ENCODE results near the gene DNAI1.
"Not testable (repeated sequence)": the region's sequence is repeated elsewhere in the genome, so short reads cannot be mapped to it uniquely, and the experiment has no call there.

DNAI1 gene

DNA sequence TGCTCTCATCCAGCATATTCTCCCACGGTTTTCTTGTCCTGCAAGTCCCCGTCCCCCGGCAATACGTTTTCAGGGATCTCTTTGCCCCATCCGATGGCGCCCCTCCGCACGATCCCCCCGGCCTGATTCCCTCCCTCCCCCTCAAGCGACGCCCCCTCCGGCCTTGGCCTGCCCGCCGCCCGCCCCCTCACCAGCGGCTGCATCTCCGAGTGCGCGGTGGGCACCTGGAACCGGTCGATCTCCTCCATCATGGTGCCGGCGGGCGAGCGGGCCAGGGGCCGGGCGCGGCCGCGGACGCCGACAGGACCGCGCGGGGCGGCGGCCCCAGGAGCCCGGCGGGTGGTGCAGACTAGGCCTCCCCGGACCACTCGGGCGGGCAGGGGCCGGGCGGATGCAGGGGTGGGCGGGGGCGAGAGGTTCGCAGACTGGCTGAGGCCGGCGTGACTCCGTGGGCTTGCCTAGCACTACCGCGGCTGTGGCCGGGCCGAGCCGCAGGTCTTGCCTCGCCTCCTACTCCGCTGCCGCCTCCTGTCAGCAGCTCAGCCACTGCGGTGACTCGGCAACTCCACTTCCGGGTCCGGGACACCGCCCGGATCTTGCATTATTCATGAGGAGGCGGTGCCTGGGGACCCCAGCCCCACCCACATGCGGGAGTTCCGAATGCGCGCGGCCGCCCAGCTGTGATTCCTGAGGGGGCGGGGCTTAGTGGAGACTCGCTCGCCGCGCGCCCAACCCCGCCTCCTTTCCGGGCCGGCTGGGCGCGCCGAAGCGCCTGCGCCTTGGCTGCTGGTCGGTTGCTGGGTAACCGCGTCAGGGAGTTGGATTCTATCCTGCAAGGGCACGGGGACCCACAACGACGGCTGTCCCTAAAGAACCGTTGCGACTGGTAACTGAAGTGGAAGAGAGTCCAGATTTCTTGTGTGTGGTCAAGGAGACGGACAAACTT is at the start of gene DNAI1, which contains the start of gene FAM219A:
Gene DNAI1, plus strand, starts transcription at position 793 of the 946 bp plus-strand sequence. CDS start 201 bp downstream, outside the sequence.
Gene FAM219A, minus strand, starts transcription at position 558 of the 946 bp plus-strand sequence. Its CDS starts 307 bp downstream, at position 251.
- DNase-seq, result peak; percentile 99

- no peak for DNase-seq
Observed at GRCh38 chr9:34409154-34409553, 49.5 kb upstream of the DNAI1 start.

- DNase-seq, result no peak
Observed at GRCh38 chr9:34412336-34412735, 46.3 kb upstream of the DNAI1 start.

DNA sequence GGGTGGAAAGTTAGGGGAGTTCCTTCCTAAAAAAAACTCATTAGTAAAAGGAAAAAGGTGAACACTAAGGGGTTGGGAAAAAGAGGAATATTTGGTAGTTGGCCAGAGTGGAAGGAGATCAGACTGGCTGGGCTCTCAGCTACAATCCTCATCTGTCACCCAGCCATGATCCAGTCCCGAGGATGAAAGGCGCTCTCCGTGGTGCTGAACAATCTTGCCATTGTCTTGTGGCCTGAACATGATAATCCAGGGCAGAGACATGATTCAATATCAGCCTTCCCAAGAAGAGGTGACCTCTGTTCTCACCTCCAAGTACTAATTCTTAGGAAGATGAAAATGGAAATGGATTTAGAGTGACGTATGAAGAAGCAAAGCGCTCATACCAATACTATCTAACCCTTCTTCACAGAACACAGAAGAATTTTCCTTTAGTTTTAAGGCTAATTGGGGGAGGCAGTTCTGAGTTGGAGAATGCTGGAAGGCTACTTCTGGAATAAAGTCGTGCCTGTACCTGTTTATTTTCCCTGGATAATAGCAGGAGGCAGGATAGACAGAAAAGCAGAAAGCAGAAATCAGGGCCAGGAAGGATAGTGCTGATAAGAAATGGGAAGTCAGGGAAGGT is 45.3 kb upstream of the DNAI1 start:
- no peak for DNase-seq

DNA sequence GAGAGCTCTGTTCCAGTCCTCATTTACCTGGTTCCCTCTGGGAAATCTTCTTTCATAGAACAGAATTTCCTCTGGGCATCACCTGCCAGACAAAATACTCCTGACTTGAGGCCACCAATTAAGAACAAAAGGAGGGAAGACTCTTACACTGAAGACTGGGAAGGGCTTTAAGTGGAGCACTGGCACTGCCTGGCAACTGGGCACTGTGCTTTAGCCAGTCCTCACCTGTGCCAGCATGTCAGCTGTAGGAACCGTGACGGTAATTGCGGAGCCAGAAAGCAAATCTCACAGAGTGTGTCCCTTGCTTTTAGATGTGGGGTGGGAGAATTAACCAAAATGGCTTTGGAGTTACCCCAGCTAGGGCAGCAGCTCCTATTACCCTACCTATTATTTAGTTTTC is 40.9 kb upstream of the DNAI1 start:
- DNase-seq, result no peak

- no peak for DNase-seq
Observed at GRCh38 chr9:34419716-34420504, 38.7 kb upstream of the DNAI1 start.

GRCh38 chr9:34426347-34427074 is 32.1 kb upstream of the DNAI1 start:
- no peak for DNase-seq

DNA sequence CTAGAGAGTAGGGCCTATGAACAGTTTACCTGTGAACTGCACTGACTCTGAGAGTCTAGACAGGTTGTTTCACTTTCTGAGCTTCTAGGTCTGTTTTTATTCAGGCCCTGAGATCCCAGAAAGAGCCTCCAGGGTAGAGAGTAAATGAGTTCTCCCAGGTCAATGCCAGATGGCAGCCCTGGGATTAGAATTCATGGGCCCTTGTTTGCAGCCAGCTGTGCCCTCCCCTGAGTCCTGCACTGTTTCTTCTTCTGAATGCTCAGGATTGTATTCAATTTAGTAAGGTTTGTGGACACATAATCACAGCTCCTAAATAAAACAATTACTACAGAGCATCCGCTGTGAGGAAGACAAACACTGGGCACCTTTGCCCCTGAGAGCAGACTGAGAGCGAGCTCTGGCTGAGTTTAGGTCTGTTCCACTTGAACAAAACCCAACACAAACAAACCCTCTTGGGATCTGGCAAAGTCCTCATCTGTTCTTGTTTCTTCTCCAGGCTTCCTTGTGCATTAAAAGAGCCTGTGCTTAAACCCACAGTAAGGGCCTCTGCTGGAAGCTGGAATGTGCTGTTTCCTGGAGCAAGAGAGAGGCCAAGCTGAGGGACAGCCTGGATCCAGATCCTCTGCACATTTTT is 30.2 kb upstream of the DNAI1 start:
- DNase-seq, result no peak

GRCh38 chr9:34430843-34431437 is 27.7 kb upstream of the DNAI1 start:
- DNase-seq, result no peak

DNA sequence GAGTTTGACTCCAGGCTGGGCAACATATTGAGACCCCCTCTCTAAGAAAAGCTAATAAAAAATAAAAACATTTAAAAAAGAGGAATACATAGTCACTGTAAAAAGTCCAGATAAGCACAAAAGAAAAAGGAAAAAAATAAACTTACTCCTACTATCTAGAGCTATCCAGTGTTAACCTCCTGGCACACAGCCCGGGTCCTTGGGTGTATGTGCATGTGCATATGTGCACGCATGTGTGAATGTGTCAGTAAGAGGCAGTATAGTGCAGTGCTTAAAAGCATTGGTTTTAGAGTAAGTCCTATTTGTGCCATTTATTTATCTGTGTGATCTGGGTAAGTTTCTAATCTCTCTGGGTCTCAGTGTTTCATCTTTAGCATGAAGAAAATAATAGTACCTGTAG is 26.9 kb upstream of the DNAI1 start:
- no peak for DNase-seq

DNA sequence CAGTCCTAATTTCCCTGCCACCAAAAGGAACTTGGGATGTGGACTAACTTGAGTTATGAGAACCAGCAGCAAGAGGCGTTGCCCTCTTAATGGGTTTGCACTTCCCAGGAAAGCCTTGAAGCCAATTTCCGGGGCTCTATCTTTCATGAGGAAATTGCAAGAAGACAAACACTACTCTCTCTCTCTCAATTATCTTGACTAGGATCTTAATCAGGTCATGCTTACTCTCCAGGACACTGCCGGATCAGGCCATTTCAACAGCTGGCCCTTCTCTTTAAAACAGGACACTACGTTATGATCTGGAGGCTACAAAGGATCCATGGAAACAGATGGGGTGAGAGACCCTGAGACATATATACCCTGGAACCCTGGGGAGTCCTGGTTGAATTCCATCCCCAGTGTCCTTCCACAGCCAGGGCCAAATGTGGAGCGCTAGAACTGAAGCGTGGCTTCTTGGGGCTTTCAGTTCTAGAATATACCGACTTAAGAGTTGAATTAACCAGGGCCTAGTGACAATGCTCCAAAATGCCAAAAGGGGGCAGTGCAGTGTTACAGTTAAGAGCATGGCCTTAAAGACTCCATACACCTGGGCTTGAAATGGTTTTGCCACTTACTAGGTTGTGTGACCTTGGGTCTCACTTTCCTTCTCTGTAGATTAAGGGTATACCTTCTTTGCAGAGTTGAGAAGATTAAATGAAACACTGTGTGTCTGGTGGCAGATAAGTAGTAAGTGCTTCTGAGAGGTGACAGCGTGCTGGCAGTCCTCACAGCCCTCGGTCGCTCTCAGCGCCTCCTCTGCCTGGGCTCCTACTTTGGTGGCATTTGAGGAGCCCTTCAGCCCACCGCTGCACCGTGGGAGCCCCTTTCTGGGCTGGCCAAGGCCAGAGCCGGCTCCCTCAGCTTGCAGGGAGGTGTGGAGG is 21.3 kb upstream of the DNAI1 start:
- peak; percentile 64 for DNase-seq

- DNase-seq, result not testable (repeated sequence)
Observed at GRCh38 chr9:34437926-34438307, 20.7 kb upstream of the DNAI1 start.

DNA sequence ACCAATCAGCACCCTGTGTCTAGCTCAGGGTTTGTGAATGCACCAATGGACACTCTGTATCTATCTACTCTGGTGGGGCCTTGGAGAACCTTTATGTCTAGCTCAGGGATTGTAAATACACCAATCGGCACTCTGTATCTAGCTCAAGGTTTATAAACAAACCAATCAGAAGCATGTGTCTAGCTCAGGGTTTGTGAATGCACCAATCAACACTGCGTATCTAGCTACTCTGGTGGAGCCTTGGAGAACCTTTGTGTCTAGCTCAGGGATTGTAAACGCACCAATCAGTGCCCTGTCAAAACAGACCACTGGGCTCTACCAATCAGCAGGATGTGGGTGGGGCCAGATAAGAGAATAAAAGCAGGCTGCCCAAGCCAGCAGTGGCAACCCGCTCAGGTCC is 20.1 kb upstream of the DNAI1 start:
- DNase-seq, result not testable (repeated sequence)

DNA sequence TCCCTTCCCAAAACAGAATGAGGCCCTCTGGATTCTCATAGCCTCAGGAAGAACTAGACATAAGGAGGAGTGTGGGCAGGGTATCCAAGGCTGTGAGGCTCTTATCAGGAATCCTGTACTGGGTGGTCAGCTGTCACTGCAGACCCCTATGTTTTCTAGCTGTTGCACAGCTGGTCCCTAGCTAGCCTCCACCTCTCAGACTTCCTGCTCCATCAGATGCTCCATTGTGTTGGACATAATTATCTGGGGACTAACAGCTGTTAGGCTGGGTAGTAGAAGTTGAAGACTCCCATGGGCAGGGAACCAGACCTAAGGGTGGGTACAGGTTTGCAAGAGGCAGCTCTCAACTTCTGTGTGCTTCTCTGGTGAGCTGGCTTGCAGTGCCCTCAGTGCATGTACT is 18.6 kb upstream of the DNAI1 start:
- no peak for DNase-seq

- no peak for DNase-seq
Observed at GRCh38 chr9:34442770-34443169, 15.8 kb upstream of the DNAI1 start.

DNA sequence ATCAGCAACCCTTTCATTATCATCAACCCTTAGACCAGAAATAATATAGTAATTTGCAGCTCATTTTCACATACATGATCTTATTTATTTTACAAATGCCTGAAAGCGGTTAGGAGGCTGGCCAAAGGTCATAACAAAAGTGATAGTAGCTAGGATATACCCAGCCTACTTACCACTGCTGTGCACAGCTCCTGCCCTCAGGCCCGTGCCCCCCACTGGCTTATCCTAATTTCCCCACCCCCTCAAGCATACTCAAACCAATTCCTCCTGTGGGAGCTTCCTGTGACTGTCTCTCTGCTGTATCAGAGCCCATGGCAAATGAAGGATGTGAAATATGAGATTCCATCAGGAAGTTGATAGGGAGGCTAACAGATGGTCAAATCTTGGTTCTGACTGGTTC is 15.1 kb upstream of the DNAI1 start:
- DNase-seq, result no peak

GRCh38 chr9:34443976-34444375 is 14.6 kb upstream of the DNAI1 start:
- no peak for DNase-seq

DNA sequence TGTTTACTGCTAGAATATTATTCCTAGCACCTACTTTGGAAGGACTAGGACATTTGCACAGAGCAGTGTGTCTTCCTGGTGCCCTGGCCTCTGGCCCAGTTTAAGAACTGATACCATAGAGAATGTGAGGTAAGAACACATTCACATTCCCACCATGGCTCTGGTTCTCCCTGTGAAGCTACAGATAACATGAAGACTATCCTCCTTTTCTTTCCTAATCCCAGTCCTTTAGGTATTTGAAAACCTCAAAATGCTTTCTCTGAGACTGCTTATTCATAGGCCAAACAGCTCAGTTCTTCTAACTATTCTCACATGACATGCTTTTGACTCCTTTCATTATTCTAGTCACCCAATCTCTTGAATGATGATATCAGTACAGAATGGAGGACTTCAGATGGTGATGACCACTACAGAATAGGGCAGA is 12.1 kb upstream of the DNAI1 start:
- no peak for DNase-seq

DNA sequence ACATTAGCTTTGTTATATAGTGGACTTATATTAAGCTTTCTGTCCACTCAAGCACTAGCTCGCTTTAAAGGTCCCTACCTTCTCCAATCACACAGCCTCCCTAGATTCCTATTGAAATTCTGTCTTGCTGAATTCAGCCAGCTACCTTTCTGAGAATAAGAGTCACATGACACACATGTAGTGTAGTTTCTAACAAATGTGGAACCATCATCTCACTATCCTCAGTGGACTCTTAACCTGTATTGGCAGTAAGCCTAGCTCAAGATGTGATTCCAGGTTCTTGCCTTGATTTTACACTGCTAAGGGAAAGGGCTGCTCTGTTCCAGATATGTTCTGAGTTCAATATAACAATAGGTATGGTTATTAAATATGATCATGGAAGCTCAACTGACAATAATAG is 11.7 kb upstream of the DNAI1 start:
- no peak for DNase-seq

- no peak for DNase-seq
Observed at GRCh38 chr9:34450644-34451043, 8.0 kb upstream of the DNAI1 start.

DNA sequence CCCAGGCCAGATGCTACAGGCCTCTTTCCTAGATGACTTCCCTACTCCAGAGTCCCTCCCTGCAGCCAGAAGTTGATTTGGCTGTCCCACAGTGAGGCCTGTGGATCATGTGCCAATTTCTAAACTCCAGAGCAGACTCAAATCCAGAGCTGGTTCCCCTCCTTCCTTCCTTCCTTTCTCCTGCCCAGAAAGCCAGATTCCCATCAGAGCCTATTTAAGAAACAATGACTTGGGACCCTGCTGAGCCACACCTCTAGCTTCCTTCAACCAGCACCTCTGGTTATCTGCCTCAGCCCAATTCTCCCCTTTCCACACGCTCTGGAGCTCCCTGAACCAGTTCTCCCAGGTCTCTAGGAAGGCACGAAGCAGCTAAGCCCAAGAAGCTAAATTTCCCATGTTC is 7.5 kb upstream of the DNAI1 start:
- DNase-seq, result no peak

All from activated CD8-positive, alpha-beta memory T cell treated with anti-CD3 and anti-CD28 coated beads, Interleukin-2, amount 50 U/mL, for 48 hours (primary cell).